Esophagus muscularis mucosa (tissue), 4 donors: ENCODE results near the gene TPPP. TPM values are rescaled to one million over a fixed set of nuclear protein-coding genes. Genes with fewer than 3 reads are reported as not detected.
"Not testable (repeated sequence)": the region's sequence is repeated elsewhere in the genome, so short reads cannot be mapped to it uniquely, and the experiment has no call there.

Experiments used
- DNase-seq: peaks from one replicate; pipeline ENCODE4 v3.0.0-alpha.2; 2017; ENCODE audit errors: extremely low spot score
- H3K27ac ChIP-seq, 4 donors: fragments of 200-600 bp; sonication (generic); replicated peaks in 1 of 4; 1 replicate in 3 of 4; 2 replicates in 1 of 4; pipeline ENCODE4 v1.5.1; 2016 to 2019; ENCODE audit warnings: mild to moderate bottlenecking in 1 of 4
- H3K27me3 ChIP-seq, 4 donors: fragments of 200-600 bp; sonication (generic); one replicate each; pipeline versions ENCODE4 v1.5.1 to v1.6.0; 2016 to 2019
- H3K36me3 ChIP-seq, 4 donors: fragments of 200-600 bp; sonication (generic); one replicate each; pipeline ENCODE4 v1.5.1; 2016 to 2019
- H3K4me1 ChIP-seq, 4 donors: fragments of 200-600 bp; sonication (generic); one replicate each; pipeline ENCODE4 v1.5.1; 2016 to 2019
- H3K4me3 ChIP-seq, 4 donors: fragments of 200-600 bp; sonication (generic); 1 replicate in 2 of 4; 2 replicates in 2 of 4; pipeline ENCODE4 v1.5.1; 2016 to 2019; ENCODE audit warnings: mild to moderate bottlenecking in 4 of 4, moderate library complexity in 1 of 4
- H3K9me3 ChIP-seq, 4 donors: fragments of 200-600 bp; sonication (generic); 1 replicate in 3 of 4; 2 replicates in 1 of 4; pipeline ENCODE4 v1.5.1; 2016 to 2019
- CTCF ChIP-seq, 3 experiments: fragments of 200-600 bp in 2 of 3; fragments of 450-650 bp in 1 of 3; sonication (generic) in 2 of 3; IDR thresholded peaks; one replicate each; pipeline ENCODE4 v1.5.1; 2017 to 2019; ENCODE audit warnings: antibody characterized with exemption in 3 of 3, mild to moderate bottlenecking in 2 of 3, moderate library complexity in 1 of 3
- EP300 ChIP-seq: sonication (generic); formaldehyde crosslinking; IDR thresholded peaks from one replicate; pipeline ENCODE4 v1.6.1; 2017; ENCODE audit warnings: antibody characterized with exemption
- POLR2A ChIP-seq: fragments of 450-650 bp; IDR thresholded peaks from one replicate; pipeline ENCODE4 v1.6.1; 2017; ENCODE audit warnings: antibody characterized with exemption, moderate library complexity, mild to moderate bottlenecking, low read depth
- POLR2AphosphoS5 ChIP-seq, 2 donors: sonication (generic); formaldehyde crosslinking; IDR thresholded peaks; one replicate each; pipeline ENCODE4 v1.6.1; 2017; ENCODE audit warnings: antibody characterized with exemption in 2 of 2
- WGBS: methylation state at CpG from one replicate; pipeline ENCODE4 v1.1.5; 2018; 5-methylcytosine and 5-hydroxymethylcytosine counted together
- intact Hi-C: fragments of 100-400 bp; cut with DNase I; formaldehyde crosslinking; loops from one replicate; pipeline ENCODE4 v1.15.1; 2023
- total RNA-seq, 4 donors: library from RNA; depleted of rRNA; stranded (reverse); fragments of >200 nt; gene quantifications; one replicate each; pipeline versions ENCODE4 v1.1.0 to v1.2.1, GENCODE V29; 2016

TPPP gene
- total RNA-seq, 4 donors from 2014 or later, result 19.5 to 45.7 (median 34.5) TPM

- Histone ChIP-seq H3K4me1 (peaks cover 0 to 10% (median 5%) of the 10 kb centered on the region in 4 donors), H3K36me3 (peaks cover 0 to 15% (median 5%) of the 10 kb centered on the region in 4 donors), H3K4me3 (no peak overlapping the region), H3K27ac (peak overlapping the region in 1 of 4 donors; percentile 6), H3K9me3 (peaks cover 0 to 13% (median 2%) of the 10 kb centered on the region in 4 donors), H3K27me3 (no peaks in the 10 kb centered on the region)
- TF ChIP-seq POLR2AphosphoS5 (IDR thresholded peaks at IDR 0.05) (no peak), EP300 (no peak), CTCF (IDR thresholded peaks at IDR 0.05) (no peak), POLR2A (no peak)
- intact Hi-C loops, result no loop called here
- 63% methylated on average over 6 of the region's 7 CpGs for WGBS
- no peak for DNase-seq
Measured at GRCh38 chr5:717143-717542, 24.0 kb upstream of the TPPP start.

GRCh38 chr5:716740-717139, 23.6 kb upstream of the TPPP start:
- H3K4me3 ChIP-seq, DNase-seq, H3K27me3 ChIP-seq, intact Hi-C loops: not testable (repeated sequence)
- Histone ChIP-seq H3K9me3 (peaks cover 0 to 13% (median 2%) of the 10 kb centered on the region in 4 donors), H3K36me3 (peaks cover 0 to 15% (median 5%) of the 10 kb centered on the region in 4 donors), H3K27ac (peak overlapping the region in 1 of 4 donors; percentile 6), H3K4me1 (peaks cover 0 to 10% (median 5%) of the 10 kb centered on the region in 4 donors)
- WGBS, result 63% methylated on average over 4 of the region's 4 CpGs

DNA sequence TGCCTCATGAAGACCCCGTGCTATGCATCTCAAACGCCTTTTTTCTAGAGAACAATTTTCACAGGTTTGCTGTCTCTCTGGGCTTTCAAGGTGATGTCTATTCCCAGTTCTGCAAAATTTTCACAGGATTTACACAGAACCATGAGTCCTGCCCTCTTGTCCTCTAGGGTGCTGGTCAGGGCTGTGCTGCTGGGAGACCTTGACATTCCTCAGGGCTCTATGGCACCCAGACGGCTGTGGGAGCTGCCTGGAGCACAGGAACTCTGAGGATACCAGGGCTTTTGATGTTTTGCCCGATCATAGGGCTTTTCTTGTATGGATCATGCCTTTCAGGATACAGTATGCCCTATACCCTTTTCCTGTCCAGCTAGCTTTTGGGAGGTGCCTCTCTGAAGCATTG, 22.5 kb upstream of the TPPP start:
- intact Hi-C loops, H3K27me3 ChIP-seq, H3K4me3 ChIP-seq, DNase-seq, H3K27ac ChIP-seq: not testable (repeated sequence)
- Histone ChIP-seq H3K36me3 (peaks cover 2 to 15% (median 7%) of the 10 kb centered on the region in 4 donors), H3K4me1 (peaks cover 0 to 10% (median 5%) of the 10 kb centered on the region in 4 donors), H3K9me3 (peaks cover 0 to 13% (median 2%) of the 10 kb centered on the region in 4 donors)
- 88% methylated on average over 4 of the region's 4 CpGs for WGBS

DNA sequence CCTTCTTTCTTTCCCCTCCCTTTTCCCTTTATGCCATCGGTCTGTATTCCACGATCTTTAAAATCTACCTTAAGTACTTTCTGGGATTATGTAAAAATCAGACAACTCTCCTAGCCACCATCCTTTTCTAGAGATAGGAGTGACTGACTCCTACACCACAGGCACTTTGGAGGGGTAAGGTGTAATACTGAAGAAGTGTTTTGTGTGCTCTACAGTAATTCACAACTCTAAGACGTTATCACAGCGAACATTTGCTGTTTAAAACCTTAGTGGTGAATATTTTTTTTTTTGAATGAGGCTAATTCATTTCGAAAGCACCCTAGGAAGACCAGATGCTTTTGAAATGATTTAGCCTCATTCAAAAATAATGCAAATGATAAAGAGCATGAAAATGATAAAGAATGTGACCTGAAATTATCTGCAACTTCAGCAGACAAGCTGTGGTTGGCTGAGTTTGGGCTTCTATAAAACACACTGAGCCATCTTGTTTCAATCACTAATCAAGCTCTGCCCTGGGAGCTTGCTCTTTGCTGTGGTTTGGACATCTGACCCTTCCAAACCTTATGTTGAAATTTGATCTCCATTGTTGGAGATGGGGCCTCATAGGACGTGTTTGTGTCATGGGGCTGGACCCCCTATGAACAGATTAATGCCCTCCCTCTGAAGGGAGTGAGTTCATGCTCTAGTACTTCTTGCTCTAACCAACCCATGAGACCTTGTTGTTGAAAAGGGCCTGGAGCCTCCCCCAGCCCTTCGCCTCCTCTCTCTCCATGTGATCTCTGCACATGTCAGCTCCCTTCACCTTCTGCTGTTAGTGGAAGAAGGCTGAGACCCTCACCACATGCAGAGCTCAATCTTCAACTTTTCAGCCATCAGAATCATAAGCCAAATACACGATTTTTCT, 21.3 kb upstream of the TPPP start:
- intact Hi-C loops, DNase-seq, H3K4me3 ChIP-seq, H3K27me3 ChIP-seq, H3K9me3 ChIP-seq, H3K27ac ChIP-seq: not testable (repeated sequence)
- peaks cover 6 to 15% (median 7%) of the 10 kb centered on the region in 4 donors for H3K36me3 ChIP-seq
- 55% methylated on average over 8 of the region's 8 CpGs for WGBS
- peaks cover 0 to 10% (median 5%) of the 10 kb centered on the region in 4 donors for H3K4me1 ChIP-seq

GRCh38 chr5:713686-714085, 20.5 kb upstream of the TPPP start:
- 73% methylated on average over 3 of the region's 3 CpGs for WGBS
- Histone ChIP-seq H3K36me3 (peaks cover 6 to 15% (median 7%) of the 10 kb centered on the region in 4 donors), H3K4me1 (peaks cover 0 to 10% (median 5%) of the 10 kb centered on the region in 4 donors)
- H3K9me3 ChIP-seq, DNase-seq, intact Hi-C loops, H3K27me3 ChIP-seq, H3K4me3 ChIP-seq, H3K27ac ChIP-seq: not testable (repeated sequence)

DNA sequence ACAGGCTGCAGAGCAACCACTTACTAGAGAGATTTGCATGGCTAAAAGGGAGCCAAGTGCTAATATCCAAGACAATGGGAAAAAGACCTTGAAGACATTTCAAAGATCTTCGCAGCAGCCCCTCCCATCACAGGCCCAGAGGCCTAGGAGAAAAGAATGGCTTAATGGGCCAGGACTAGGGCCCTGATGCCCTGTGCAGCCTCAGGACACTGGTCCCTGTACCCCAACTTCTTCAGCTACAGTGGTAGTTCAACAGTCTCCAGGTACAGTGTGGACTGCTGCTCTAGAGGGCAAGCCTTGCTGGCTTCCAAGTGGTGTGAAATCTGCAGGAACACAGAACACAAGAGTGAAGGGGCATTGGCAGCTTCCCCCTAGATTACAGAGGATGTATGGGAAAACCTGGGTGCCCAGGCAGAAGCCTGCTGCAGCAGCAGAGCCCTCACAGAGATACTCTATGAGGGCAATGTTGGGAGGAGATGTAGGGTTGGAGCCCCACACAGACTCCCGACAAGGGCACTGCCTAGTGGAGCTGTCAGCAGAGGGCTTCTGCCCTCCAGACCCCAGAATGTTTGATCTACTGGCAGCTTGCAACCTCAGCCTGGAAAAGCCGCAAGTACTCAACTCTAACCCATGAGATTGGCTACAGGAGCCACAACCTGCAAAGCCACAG, 15.8 kb upstream of the TPPP start:
- H3K27me3 ChIP-seq, H3K27ac ChIP-seq, H3K36me3 ChIP-seq, H3K4me1 ChIP-seq, H3K4me3 ChIP-seq, H3K9me3 ChIP-seq, intact Hi-C loops, DNase-seq: not testable (repeated sequence)
- 90% methylated on average over 2 of the region's 3 CpGs for WGBS

GRCh38 chr5:708374-708773, 15.2 kb upstream of the TPPP start:
- H3K4me3 ChIP-seq, intact Hi-C loops, H3K27ac ChIP-seq, H3K36me3 ChIP-seq, DNase-seq, H3K27me3 ChIP-seq, H3K9me3 ChIP-seq, H3K4me1 ChIP-seq: not testable (repeated sequence)
- WGBS, result 88% methylated on average over 4 of the region's 4 CpGs

DNA sequence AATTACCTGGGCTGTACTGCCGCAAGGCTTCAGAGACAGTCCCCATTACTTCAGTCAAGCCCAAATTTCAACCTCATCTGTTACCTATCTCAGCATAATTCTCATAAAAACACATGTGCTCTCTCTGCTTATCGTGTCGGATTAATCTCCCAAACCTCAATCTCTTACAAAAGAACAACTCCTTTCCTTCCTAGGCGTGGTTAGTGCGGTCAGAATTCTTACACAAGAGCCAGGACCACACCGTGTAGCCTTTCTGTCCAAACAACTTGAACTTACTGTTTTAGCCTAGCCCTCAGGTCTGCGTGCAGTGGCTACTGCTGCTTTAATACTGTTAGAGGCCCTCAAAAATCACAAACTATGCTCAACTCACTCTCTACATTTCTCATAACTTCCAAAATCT, 13.0 kb upstream of the TPPP start:
- H3K27me3 ChIP-seq, H3K4me3 ChIP-seq, H3K9me3 ChIP-seq, DNase-seq, H3K4me1 ChIP-seq, H3K27ac ChIP-seq, intact Hi-C loops, H3K36me3 ChIP-seq: not testable (repeated sequence)
- 84% methylated on average over 7 of the region's 7 CpGs for WGBS

GRCh38 chr5:696753-697702, 3.9 kb upstream of the TPPP start:
- 90% methylated on average over 12 of the region's 21 CpGs for WGBS
- H3K36me3 ChIP-seq, DNase-seq, intact Hi-C loops, H3K27ac ChIP-seq, H3K4me3 ChIP-seq, H3K4me1 ChIP-seq, H3K27me3 ChIP-seq: not testable (repeated sequence)
- peaks cover 0 to 33% (median 10%) of the 10 kb centered on the region in 4 donors for H3K9me3 ChIP-seq

DNA sequence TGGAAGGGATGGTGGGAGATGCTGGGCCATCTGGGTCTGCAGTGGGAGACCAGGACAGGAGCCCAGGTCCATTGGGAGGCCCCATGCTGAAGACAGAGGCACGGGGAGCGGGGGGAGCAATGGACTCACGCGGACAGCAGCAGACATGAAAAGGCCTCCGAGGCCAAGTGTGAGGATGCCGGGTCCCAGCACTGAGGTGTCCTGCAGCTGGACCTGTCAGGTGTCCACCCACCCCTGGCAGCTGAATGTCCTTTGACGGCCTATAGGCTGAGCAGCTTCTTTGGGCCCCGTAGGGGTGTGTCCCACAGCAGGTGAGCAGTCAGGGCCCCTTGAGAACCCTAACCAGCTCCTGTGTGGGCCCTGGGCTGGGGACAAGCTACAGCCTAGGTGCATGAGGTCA, 3.0 kb upstream of the TPPP start:
- H3K27me3 ChIP-seq, H3K36me3 ChIP-seq, H3K4me3 ChIP-seq, intact Hi-C loops, DNase-seq, H3K27ac ChIP-seq, H3K4me1 ChIP-seq: not testable (repeated sequence)
- peaks cover 0 to 33% (median 10%) of the 10 kb centered on the region in 4 donors for H3K9me3 ChIP-seq
- 92% methylated on average over 3 of the region's 8 CpGs for WGBS
